ENCODE results near the gene CST5.
"Not testable (repeated sequence)": the region's sequence is repeated elsewhere in the genome, so short reads cannot be mapped to it uniquely, and the experiment has no call there.

Gene CST5, protein sequence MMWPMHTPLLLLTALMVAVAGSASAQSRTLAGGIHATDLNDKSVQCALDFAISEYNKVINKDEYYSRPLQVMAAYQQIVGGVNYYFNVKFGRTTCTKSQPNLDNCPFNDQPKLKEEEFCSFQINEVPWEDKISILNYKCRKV

DNA sequence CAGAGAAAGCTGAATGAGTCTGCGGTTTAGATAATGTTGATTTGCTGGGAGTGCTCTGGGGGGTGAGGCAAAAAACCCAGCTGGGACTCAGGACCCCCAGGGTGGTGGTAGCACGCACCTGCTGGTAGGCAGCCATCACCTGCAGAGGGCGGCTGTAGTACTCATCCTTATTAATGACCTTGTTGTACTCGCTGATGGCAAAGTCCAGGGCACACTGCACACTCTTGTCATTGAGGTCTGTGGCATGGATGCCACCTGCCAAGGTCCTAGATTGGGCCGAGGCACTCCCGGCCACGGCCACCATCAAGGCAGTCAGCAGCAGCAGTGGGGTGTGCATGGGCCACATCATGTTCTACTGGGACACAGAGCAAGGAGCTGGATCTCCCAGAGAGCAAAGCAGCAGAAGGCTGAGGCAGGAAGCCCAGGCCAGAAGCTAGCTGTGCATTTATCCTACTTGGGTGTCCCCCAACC lies at the start of gene CST5:
Gene CST5 (minus strand): TSS at position 421 of the 471 bp plus-strand sequence. CDS start 72 bp downstream, at position 349.
- DNase-seq: no peak

- DNase-seq: no peak
Measured at GRCh38 chr20:23928788-23929187, 49.2 kb upstream of the CST5 start.

DNA sequence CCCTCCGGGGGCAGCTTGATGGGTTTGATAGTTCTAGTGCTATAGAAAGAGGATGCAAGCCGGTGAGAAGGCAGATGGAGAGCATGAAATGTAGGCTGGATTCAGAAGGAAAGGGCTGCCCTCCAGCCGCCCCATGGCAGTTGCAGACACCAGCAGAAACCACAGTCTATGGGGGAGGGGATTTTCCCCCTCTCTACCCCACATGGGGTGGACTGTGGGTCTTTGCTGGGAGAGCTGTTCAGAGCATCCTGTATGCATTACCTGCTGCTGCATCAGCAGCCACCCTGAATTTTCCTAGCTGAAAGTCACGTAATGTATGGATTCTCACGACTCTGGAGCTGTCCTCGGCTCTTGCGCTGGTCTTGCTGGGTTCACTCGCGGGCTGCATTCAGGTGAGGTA lies 48.8 kb upstream of the CST5 start:
- DNase-seq: no peak

DNA sequence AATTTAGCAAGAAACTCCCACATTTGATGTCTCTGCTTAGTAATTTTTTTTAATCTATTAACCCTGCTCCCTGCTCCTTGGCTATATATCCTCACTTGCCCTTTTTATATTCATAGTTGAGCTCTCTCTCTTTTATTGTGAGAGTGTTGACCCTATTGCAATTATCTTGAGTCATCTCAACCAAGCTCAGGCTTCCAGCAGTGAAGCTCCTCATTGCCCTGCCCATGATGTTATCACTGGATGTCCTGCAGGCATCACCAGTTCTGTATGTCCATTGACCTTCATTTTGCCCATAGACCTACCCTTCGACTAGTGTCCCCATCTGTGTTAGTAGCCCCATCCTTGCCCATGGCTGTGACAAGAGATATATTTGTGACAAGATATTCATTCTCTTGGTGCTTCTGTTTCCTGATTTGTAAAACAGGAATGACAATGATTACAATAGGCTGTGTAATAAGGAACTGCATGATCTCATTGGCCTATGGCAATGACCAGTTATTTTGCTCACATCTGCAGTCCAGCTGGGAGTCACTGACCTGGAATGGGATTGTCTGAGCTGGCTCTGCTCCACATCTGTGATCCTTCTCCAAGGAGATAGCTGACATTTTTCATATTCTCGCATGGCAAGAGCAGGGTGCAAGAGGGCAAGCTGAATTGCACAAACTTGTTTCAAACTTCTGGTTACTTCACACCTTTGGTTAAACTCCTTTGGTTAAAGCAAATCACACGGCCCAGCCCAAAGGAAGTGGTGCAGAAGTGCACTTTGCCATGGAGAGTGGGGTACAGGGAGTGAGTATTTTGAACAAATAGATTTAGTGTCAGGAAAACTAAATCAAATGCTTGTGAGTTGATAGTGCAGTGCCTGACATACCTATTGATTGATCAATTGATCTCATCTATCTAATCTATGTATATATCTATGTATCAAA lies 47.7 kb upstream of the CST5 start:
- no peak for DNase-seq

DNA sequence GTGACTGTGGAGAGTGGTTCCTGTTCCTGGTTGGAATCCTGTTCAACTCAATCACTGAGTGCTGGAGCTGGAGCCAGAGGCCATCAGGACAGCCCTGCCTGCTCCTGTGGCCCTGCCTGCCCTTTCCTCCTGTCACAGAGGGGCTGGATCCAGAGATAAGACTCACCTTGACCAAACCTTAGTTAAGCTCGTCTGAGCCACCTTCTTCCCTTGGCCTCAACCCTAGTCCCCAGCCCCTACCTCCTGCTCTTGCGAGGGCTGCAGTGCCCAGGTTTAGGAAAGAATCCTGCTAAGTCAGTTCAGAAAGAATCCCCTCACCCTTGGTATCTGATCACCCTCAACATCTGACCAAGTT lies 47.0 kb upstream of the CST5 start:
- no peak for DNase-seq

GRCh38 chr20:23925789-23926525 lies 46.4 kb upstream of the CST5 start:
- DNase-seq: no peak

DNA sequence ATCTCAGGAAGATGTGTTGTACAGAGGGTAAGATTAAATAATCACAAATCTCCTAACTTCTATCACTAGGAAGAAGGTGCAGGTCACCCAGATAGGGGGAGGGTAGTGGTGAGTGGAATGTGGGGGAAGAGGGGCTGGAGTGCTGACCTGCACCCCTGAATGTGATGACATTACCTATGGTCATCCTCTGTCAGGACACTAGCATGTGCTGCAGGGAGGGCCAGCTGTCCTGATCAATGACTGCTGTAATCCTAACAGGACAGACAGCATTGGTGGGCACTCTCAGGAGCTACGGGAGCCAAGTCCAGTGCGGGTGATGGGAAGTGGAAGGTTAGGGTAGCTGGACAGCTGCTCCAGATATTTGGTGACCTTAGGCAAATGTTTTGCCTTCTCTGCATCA lies 45.2 kb upstream of the CST5 start:
- DNase-seq: no peak

DNA sequence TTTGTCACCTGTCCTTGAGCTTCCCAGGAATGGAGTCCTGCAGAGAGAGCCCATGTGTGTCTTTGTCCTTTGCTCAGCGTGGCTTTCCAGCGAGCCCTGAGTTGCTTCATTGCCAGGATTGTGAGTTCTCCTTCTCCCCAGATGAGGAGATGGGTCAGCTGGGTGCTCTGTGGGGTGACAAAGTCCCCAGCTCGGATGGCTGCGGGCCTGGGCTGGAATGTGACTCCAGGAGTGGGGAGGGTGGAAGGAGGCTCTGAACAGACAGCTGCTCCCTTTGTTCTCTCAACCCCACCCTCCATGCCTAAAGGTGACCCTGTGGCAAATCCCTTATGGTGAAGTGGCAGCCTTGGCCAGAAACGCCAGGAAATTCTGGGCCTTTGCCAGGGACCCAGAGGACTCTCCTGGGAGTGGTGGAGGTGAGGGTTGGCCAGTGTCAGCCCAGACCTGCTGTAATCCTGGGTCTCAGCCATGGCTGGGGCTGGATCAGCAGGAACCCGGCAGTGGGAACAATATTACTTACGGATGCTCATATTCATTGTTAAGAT lies 44.4 kb upstream of the CST5 start:
- DNase-seq: no peak

DNA sequence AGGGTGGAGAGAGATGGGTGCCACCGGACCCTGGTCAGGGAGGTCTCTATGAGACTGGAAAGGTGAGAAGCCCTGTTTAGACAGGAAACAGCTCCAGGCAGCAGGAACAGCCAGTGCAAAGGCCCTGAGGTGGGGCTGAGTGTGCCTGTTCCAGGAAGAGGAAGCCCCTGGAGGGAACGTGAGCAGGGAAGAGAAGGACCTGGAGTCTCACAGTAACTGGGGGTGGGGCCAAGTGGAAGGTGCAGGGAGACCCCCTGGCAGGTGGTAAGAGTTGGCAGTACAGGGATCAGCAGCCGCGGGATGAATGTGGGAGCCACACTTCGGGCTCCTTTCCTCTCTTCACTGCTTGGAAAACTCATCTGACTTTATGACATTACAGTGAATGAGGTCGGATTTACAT lies 43.8 kb upstream of the CST5 start:
- no peak for DNase-seq

GRCh38 chr20:23920408-23921325 lies 41.1 kb upstream of the CST5 start:
- DNase-seq: no peak

GRCh38 chr20:23918896-23919295 lies 39.3 kb upstream of the CST5 start:
- no peak for DNase-seq

DNA sequence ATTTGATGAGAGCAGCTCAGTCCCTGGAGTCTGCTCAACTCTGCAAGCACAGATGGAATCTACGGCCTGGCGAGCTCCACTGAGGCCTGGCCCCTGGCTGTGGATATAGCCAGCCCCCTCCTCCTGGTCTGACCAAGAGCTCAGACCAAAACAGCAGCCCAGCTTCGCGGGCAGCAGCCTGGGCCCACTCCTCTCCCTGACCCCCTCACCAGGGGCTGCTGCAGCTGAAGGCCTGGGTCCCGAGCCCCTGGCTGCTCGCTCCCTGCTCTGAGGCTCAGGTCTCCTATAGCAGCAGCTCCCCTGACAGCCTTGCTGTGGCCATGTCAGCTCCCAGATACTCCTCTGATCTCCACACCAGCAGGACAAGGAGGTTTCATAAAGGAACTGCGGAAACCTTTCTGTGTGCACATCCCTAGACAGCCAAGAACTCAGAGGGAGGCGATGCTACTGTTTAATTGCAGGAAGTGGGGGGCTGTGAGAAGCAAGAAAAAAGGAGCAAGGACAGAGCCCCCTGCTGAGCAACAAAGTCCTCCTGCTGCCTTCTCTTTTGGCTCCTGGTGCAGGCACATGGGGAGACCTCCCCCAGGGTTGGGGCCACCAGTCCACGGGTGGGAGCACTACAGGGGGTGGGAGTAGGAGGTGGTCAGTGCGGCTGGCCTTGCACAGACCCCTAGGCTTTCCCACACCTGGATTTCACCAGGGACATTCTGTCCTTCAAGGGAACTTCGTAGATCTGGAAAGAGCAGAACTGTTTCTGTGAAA lies 38.7 kb upstream of the CST5 start:
- DNase-seq: no peak

DNA sequence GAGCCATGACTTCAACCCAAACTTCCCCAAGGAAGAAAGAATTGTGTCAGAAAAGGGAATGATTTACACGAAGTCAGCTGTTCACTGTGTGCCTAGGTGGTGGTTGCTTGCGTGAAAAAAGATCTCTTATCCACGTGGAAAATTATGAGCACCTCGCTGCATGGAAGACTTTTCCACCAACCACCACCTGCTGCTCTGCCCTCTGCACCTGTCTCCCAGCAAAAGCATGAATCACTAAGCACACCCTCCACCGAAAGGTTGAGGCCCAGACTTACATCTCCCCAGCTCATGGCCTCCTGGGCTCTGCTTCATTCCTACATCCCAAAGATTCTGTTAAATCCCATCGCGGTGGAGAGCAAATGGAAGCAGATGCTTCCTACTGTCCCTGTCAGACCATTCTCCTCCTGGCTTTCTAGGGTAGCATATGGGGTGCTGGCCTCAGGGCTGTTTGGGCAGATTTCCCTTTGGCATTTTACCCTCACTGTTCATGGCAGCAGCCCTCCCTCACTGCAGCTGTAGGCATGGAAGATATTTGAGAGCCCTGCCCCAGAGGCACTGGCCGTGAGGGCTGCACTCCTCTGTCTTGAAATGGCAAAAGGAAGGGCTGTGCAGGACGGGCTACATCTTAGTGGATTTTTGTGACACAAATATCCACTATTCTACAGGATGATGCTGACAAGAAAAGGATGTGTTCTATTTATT lies 37.6 kb upstream of the CST5 start:
- DNase-seq: no peak

- DNase-seq: no peak
Measured at GRCh38 chr20:23915844-23916243, 36.3 kb upstream of the CST5 start.

DNA sequence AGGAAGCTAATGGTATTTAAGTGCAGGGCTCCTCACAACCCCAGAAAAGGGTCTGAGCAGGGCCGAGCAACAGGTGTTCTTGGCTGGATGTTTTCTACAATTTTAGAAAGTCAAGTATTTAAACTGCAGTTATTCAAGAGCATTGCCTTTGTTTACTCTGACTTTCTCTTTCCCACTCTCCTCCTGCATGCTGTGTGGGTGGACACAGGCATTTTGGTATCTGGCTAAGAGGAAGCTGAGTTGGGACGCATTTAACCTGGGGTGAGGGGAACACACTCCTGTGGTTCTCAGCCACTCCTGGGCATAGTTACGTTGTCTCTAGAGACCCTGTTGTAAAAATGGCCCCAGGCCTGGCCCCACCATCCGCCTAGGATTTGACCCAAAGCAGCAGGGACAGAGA lies 34.9 kb upstream of the CST5 start:
- DNase-seq: not testable (repeated sequence)

DNA sequence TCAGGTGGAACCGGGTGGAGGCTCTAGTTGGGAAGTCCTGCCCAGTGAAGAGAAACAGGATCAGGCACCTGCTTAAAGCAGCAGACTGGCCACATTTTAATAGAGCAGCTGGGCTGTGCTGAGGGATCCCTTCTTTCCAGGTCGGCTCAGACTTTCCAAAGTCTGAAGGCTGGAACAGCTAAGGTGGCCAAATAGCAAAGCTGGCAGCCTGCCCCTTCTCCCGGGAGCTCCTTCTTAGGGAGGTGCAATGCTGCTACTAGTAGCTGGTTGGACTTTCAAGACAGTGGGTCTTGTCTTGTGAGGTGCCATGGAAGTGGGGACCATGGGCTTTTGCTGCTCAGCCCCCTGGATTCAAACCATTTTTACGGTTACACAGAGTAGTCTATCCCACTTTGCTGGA lies 30.7 kb upstream of the CST5 start:
- no peak for DNase-seq

- DNase-seq: no peak
Measured at GRCh38 chr20:23909390-23909789, 29.8 kb upstream of the CST5 start.

DNA sequence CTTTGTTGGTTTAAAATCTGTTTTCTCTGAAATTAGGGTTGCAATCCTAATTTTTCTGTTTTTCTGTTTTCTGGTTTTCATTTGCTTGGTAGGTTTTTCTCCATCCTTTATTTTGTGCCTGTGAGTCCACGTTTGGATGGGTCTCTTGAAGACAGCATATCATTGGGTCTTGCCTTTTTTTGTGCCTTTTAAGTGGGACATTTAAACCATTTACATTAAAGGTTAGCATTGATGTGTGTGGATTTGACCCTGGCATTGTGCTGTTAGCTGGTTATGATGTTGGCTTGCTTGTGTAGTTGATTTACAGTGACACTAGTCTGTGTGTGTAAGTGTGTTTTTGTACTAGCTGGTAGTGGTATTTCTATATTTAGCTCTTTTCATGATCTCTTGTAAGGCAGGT lies 28.0 kb upstream of the CST5 start:
- DNase-seq: no peak

DNA sequence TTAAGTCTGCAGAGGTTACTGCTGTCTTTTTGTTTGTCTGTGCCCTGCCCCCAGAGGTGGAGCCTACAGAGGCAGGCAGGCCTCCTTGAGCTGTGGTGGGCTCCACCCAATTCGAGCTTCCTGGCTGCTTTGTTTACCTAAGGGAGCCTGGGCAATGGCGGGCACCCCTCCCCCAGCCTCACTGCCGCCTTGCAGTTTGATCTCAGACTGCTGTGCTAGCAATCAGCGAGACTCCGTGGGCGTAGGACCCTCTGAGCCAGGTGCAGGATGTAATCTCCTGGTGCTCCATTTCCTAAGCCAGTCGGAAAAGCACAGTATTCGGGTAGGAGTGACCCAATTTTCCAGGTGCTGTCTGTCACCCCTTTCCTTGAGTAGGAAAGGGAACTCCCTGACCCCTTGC lies 22.8 kb upstream of the CST5 start:
- DNase-seq: not testable (repeated sequence)

DNA sequence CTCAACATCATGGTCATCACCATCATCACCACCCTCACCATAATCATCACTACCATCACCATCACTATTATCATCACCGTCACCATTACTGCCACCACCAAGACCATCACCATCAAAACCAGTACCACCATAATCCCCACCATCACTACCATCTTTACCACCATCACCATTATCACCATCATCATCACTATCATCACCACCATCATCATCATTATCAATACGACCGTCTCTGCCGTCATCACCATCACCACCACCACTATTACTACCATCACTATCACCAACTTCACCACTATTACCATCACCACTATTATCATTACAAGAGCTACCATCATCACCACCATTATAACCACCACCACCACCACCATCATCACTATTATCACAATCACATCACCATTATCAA lies 11.3 kb upstream of the CST5 start:
- not testable (repeated sequence) for DNase-seq

GRCh38 chr20:23889775-23890187 lies 10.2 kb upstream of the CST5 start:
- DNase-seq: no peak
